NCI-H524 treated with DMSO at 0.1 percent for 48 hours (cell line): Measurements from ENCODE around the gene SLC35F2.
A peak's percentile ranks its signal among the peaks of the same experiment; 100 is the strongest.
"Not testable (repeated sequence)": the region's sequence is repeated elsewhere in the genome, so short reads cannot be mapped to it uniquely, and the experiment has no call there.

Experiments
- DNase-seq: peaks from one replicate; lab custom pipeline; 2025; lab: John Stamatoyannopoulos, UW

Gene SLC35F2

GRCh38 chr11:107785401-107785800 is 73.2 kb downstream of the SLC35F2 start:
- DNase-seq, result no peak

- DNase-seq, result no peak
These were observed 75.5 kb downstream of the SLC35F2 start for GRCh38 chr11:107783121-107783520.

GRCh38 chr11:107780775-107781174 is 77.8 kb downstream of the SLC35F2 start:
- DNase-seq, result no peak

GRCh38 chr11:107780136-107780535 is 78.5 kb downstream of the SLC35F2 start:
- DNase-seq, result no peak

- DNase-seq, result no peak
These were observed 79.6 kb downstream of the SLC35F2 start for GRCh38 chr11:107778839-107779517.

- no peak for DNase-seq
These were observed 81.5 kb downstream of the SLC35F2 start for GRCh38 chr11:107777110-107777509.

GRCh38 chr11:107776062-107776461 is 82.5 kb downstream of the SLC35F2 start:
- DNase-seq, result no peak

GRCh38 chr11:107770551-107770951 is 88.0 kb downstream of the SLC35F2 start:
- no peak for DNase-seq

- DNase-seq, result no peak
These were observed 89.4 kb downstream of the SLC35F2 start for GRCh38 chr11:107769189-107769588.

GRCh38 chr11:107758719-107759355 is 99.8 kb downstream of the SLC35F2 start:
- not testable (repeated sequence) for DNase-seq

GRCh38 chr11:107757661-107758060 is 100.9 kb downstream of the SLC35F2 start:
- no peak for DNase-seq

GRCh38 chr11:107756553-107756952 is 102.0 kb downstream of the SLC35F2 start:
- DNase-seq, result no peak

GRCh38 chr11:107752949-107753822 is 105.4 kb downstream of the SLC35F2 start:
- peak; percentile 8 for DNase-seq

GRCh38 chr11:107752508-107752907 is 106.1 kb downstream of the SLC35F2 start:
- DNase-seq, result no peak

GRCh38 chr11:107751082-107751481 is 107.5 kb downstream of the SLC35F2 start:
- no peak for DNase-seq

- DNase-seq, result no peak
These were observed 108.3 kb downstream of the SLC35F2 start for GRCh38 chr11:107750313-107750712.

GRCh38 chr11:107747622-107748021 is 111.0 kb downstream of the SLC35F2 start:
- DNase-seq, result no peak

- peak; percentile 23 for DNase-seq
These were observed 113.9 kb downstream of the SLC35F2 start for GRCh38 chr11:107744736-107745135.

GRCh38 chr11:107743191-107743590 is 115.4 kb downstream of the SLC35F2 start:
- DNase-seq, result peak; percentile 71

- no peak for DNase-seq
These were observed 117.4 kb downstream of the SLC35F2 start for GRCh38 chr11:107741044-107741823.
